Measurements from ENCODE around the gene KCNJ4.
"Not testable (repeated sequence)": the region's sequence is repeated elsewhere in the genome, so short reads cannot be mapped to it uniquely, and the experiment has no call there.

KCNJ4 gene

DNA sequence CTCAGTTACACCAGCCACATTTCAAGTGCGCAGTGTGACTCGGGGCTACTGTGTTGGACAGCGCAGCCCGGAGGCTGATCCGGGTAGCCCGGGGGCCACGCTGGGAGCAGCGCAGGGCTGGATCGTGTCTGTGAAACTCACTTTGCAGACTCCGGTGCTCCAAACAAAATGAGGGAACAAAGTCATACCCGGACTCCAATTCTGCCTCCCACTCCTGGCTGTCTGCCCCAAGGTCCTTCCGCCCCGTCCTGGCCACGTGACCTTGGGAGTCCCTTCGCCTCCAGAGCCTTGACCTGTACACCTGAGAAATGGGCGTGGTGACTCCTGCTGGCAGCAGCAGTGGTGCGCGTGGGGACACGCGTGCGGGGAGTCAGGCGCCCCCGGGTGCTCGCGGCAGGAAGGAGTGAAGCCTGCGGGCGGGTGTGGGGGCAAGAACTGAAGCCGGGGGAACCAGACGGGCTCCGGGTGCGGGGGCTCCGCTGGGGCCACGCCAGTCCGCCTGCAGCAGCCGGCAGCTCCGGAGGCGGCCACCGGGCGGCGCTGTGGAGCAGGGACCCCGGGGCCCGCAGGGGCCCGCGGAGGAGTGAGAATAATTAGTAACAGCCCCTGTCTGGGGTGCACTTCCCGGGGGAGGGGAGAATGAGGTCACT is 42.4 kb downstream of the KCNJ4 start:
- peak; percentile 79 for DNase-seq (ENCODE audit: low spot score)

DNA sequence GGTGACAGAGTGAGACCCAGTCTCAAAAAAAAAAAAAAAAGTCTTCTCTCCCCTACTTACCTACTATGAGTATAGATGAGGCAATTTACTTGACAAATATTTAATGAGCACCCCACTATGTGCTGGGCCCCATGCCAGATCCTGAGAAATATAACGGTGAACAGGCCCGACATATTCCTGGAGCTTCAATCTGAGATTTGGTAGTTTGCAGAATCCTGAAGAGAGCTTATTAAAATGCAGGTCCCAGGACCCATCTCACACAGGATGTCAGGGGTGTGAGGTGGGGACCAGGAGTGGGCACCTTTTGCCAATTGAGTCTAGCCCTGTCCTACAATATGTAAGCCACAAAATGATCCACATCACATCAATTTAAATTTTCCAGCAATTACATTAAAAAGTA is 44.0 kb downstream of the KCNJ4 start:
- DNase-seq (ENCODE audit: low spot score): no peak

DNA sequence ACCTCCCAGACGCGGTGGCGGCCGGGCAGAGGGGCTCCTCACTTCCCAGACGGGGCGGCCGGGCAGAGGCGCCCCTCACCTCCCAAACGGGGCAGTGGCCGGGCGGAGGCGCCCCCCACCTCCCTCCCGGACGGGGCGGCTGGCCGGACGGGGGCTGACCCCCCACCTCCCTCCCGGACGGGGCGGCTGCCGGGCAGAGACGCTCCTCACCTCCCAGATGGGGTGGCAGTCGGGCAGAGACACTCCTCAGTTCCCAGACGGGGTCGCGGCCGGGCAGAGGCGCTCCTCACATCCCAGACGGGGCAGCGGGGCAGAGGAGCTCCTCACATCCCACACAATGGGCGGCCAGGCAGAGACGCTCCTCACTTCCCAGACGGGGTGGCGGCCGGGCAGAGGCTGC is 45.1 kb downstream of the KCNJ4 start:
- DNase-seq (ENCODE audit: low spot score): not testable (repeated sequence)

DNA sequence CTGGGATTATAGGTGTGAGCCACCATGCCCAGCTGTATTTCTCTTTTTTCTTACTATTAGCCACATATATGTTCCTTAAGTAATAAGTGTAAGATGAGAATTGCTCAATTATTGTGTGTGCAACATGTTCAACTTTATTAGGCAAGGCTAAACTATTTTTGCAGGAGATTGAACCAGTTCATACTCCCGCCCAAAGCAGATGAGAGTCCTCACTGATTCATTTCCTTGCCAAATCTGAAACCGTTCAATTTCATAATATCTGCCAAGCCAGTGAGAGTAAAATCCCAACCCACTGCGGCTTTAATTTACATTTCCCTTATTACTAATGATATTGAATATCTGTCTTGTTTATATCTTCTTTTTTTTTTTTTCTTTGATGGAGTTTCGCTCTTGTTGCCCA is 48.4 kb downstream of the KCNJ4 start:
- DNase-seq (ENCODE audit: low spot score): peak; percentile 31

DNA sequence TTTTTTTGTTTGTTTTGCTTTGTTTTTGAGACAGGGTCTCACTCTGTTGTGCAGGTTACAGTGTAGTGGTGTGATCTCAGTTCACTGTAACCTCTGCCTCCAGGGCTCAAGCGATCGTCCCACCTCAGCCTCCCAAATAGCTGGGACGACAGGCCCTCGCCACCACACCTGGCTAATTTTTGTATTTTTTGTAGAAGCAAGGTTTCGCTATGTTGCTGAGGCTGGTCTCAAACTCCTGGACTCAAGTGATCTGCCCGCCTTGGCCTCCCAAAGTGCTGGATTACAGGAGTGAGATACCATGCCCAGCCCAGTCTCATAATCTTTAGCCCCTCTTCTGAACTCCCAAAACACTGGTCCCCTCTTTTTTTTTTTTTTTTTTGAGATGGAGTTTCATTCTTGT is 50.6 kb downstream of the KCNJ4 start:
- no peak for DNase-seq (ENCODE audit: low spot score)

DNA sequence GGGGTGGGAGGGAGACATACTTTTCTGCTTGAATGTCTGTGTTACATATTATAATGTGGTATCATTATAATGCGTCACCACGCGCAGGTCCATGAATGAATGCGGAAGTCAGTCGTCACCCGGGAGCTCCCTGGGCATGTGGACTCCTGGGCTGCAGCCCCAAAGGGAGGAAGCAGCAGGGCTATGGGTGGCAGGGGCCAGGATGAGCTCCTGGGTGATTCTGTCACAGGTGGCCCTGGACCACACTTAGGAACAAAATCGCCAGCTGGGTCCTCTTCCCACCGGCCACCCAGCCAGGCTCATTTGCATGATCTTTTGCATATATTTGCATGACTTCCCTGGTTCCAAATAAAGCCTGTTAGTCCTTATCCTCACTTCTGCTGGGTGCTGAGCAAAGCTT is 51.2 kb downstream of the KCNJ4 start:
- no peak for DNase-seq (ENCODE audit: low spot score)

DNA sequence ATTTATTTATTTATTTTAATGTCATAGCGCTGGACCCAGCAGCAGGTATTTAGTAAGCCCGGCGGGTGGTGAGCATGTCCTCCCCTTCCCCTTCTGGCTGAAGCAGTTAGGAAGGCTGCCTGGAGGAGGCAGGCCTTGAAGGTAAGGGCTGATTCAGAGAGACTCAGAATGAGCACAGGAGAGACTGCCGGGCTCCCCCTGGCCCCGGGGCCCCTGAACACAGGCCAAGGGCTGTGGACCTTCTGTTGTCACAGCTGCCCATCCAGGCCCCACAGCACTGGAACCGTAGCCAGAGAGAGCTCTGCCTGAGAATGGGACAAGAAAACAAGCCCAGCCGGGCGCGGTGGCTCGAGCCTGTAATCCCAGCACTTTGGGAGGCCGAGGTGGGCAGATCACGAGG is 52.8 kb downstream of the KCNJ4 start:
- DNase-seq (ENCODE audit: low spot score): no peak

DNA sequence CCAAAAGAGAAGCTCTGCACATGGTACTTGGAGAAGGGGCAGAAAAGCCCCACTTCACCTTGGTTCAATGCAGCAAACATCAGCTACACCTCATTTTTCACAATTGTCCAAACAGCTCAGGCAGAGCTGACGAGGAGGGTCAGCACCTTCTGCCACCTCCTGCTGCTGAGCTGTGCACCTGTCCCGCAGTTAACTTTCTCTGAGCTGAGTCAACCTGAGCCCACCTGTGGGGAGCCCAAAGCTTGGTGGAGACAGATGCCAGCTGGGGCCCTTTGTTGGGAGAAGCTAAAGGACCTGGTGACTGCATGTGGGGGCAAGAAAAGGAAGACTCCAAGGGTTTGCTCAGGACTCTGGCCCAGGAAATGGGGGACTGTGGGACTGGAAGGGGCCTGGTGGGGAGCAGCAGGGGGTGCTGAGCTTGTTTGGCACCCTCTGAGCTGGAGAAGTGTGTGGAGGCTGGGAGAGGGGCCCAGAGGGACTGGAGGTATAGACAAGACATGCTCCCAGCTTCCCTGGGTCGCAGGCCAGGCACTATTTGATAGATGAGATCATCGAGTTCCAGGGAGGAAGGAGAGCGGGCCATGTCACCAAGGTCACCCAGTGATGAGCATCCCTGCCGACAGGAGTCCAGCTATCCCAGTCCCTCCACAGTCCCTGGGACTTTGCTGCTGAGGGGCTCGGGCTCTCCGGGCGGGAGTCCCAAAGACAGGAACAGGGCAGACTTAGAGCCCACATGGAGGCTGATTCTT is 53.5 kb downstream of the KCNJ4 start:
- DNase-seq (ENCODE audit: low spot score): peak; percentile 9

DNA sequence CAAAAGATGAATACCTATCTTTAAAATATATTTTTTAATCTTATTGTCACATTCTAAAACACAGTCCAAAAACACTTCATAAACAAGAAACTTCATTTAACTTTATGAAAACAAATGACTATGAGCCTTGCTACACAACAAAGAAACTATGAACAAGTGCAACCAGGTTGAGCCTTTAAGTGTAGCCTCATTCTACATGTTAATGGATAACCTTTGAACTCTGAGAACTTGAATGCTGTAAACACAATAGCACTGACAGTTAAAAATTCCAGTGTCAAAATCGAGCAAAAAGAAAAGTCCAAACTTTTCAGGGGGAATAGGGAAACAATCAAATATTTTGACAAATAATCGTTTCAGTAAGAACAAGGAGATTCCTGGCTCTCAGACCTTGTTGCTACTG is 54.7 kb downstream of the KCNJ4 start:
- not testable (repeated sequence) for DNase-seq (ENCODE audit: low spot score)

DNA sequence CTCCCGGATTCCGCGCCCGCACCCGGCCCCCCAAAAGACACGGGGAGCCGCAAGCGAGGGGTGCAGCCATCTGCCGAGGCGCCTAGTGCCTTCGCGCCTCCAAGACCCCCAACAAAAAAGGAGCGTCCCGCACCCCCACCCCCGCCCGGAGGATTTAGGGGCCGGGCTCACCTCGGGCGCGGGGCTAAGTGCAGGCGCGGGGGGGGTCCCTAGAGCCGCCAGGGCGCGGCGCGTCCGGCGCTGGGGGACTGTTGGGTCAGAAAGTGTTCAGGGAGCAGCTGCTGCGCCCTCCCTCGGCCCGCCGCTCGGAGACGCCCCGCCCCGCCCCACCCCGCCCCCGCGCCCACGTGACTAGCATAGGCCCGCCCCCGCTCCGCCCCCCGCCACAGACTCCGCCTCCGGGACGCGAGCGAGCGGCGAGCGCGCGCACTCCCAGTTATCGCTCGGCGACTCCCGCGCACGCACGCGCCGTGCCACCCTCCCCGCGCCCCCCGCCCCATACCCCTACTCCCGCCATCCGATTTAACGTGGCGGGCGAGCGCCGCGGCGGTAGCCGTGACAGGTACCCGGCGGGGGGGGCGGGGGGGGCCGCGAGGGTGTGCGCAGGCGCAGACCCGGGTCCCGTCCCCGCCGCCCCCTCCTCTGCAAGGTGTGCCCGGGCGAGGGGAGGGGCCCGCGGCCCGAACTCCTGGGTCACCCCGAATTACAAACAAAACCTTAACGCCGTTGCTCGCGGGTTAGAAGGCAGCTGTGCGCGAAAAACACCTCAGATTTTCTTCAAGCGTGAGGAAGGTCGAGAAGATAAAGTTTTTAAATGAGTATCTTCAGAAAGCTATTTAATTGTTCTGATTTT is 56.2 kb downstream of the KCNJ4 start:
- peak; percentile 93 for DNase-seq (ENCODE audit: low spot score)

DNA sequence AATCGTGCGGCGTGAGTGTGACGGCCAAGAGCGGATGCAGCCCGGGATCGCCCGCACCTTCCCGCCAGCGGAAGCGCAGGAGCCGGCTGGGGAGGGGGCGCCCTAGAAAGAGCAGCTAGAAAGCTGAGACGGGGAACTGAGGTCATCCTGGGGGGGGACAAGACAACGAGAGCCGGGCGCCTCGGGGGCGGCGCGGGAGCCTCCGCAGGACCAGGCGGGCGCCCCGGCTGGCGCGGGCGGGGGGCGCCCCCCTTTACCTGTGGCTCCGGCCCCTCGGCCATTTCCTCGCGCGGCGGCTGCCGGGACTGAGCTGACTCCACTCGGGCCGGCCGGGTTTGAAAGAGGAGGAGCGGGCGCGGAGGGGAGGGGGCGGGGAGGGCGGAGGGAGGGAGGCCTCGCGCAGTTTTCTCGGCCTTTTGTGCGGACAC is 56.8 kb downstream of the KCNJ4 start:
- DNase-seq (ENCODE audit: low spot score): not testable (repeated sequence)

DNA sequence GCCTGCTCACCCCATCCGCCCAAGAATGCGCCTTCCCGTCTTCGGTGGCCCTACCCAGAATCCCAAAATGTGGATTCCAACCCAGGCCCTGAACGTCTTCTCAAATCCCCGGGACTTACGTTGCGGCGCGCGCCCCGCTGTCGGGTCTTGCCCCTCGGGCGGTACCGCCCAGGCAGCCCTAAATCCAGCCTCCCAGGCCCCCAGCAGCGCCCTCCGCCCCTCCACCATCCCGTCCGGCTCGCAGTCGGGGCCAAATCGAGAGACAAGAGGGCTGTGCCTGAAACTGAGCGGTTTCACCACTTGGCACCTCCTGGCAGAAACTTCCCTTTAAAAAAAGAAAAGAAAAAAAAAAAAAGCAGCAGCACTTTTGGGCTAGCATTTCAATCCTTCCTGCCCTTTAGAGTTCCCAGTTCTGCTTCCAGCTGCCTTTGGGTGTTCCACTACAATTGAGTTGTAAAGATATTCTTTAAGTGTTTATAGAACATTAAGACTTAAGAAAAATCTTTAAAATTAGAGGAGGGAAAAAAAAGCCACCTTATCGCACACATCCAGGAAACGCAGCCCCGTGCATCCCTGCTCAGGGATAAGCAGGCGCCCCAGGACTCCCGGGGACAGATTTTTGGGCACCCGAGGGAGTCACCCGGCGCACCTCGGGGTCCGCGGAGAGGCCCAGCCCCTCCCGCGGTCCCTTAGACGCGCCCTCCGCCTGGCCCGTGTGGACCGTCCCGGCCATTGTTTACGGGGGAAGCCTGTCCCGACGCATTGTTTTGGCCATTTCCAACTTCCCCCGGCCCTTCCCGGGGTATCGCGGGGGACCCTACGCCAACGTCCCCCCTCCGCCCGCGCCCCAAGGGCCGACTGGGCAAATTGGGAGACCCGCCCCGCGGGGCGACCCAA is 57.6 kb downstream of the KCNJ4 start:
- no peak for DNase-seq (ENCODE audit: low spot score)

DNA sequence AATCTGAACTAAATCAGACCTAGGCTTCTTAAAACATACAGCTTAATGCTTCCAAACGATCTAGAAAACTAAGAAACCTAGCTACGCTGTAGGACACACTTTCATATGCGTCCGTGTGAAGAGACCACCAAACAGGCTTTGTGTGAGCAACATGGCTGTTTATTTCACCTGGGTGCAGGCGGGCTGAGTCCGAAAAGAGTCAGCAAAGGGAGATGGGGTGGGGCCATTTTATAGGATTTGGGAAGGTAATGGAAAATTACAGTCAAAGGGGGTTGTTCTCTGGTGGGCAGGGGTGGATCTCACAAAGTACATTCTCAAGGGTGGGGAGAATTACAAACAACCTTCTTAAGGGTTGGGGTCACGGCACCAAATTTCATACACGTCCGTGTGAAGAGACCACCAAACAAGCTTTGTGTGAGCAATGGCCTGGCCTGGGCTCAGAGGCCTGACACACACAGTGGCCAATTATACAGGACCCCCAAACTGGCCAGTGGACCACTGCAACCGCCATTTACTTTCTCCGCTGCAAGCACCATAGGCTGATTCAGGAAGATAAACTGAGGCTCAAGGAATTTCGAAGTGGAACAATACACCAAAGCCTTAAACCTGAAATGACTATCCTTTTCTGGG is 58.4 kb downstream of the KCNJ4 start:
- not testable (repeated sequence) for DNase-seq (ENCODE audit: low spot score)

DNA sequence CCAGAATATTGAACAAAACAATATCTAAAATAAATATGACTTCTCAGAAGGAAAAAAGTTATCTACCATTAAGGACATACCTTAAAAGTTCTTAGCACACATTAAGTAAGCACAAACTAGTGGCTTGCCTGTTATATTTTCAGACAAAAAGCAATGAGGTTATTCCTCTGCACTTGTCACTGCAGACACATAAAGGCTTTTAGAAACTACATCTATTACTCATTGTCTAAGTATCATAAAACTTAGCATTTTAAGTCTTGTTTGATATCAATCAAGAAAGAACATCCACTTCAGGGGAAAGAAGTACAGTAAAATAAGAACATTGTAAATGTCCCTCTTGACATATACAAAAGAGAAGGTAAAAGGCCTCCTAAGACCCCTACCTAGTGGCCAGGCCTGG is 59.1 kb downstream of the KCNJ4 start:
- DNase-seq (ENCODE audit: low spot score): not testable (repeated sequence)

DNA sequence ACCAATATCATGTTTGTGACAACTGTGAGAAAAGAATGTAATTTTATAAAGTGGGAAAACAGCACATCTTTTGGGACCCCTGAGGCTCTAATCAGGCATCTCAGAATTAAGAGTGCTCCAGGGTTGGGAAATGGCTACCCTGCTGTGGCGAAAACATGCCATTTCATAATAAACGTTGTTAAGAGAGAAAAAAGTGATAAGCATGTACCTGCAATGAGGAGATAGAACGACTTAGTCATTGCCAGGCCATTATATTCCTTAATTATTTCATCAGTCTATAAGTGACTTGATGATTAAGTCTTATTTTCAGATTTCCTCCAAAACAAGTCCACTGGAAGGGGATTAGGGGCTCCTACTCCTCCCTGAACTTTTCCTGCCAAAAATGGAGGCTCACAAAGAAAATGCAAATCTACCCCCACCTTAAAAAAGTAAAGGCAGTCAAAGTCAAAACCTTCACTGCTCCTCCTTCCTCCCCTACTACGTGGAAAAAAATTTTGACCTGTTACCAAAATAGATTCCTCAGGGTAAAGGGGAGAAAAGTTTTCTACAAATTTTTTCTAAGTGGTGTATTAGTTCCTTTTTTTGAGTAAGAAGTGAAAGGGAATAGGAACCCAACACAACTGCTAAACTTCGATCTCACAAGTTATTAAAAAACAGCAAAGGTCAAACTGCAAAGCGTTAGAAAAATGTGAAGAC is 59.9 kb downstream of the KCNJ4 start:
- DNase-seq (ENCODE audit: low spot score): not testable (repeated sequence)

DNA sequence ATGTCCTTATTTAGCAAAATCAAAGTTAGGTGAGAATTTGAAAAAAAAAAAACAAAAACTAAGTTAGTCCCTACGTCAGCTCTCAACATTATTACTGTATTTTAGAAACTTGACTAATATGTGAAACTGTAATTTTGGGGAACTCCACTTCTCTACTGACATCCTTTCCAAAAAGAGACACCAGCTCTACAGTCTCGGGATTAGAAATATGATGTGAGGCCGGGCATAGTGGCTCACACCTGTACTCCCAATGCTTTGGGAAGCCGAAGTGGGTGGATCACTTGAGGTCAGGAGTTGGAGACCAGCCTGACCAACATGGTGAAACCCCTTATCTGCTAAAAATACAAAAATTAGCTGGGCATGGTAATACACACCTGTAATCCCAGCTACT is 65.6 kb downstream of the KCNJ4 start:
- not testable (repeated sequence) for DNase-seq (ENCODE audit: low spot score)

DNA sequence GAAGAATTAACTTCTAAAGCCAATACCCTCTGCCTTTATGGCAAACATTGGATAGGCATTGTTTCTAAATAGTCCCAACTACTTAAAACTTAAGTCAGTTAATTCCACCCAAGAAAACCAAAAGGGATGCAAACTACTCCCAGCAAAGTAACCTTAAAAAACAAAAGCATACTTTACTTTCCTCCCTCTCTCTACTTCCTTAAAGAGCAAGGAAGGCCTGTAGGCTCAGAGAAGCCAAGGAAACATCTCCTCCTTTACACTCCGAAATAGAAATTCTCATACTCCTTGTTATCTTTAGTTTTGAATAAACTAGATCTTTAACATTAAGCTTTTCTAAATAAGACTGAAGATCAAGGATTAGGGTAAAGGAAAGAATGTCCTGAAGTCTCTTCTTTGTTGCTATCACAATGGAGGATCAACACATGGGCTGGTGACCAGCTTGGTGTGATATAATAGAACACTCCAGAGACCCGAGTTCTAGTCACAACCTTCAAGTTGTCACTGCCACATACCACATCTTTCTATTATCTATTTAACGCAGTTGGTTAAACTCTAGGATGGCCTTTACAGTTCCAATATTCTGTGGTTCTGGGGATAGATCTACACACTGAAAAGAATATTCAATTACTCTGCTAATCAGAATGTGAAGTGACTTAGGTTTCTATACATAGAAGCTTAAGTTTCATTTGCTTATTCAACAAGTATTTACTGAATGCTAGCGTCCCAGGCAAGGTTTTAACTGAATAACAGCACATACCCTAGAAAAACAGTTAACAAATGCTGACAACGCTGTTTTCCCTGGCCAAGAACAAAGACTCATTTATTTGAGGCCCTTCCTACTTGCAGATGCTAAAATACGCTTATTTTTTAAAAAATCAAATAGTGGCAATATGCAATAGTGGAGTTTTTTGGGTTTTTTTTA is 66.2 kb downstream of the KCNJ4 start:
- DNase-seq (ENCODE audit: low spot score): not testable (repeated sequence)

DNA sequence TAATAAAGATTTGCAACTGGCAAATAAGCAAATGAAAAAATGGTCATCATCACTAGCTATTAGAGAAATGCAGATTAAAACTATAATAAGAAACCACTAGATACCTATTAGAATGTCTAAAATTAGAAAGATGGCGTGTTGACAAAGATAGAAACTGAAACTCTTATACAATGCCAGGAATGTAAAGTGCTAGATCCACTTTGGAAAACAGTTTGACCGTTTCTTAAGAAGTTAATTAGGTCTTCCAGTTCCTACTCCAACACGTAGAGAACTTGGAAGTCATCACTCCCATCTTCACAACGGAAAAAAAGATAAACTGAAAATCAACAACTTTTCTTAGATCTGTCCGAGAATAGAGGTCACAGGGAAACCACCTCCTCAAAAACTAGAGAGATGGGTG is 68.1 kb downstream of the KCNJ4 start:
- not testable (repeated sequence) for DNase-seq (ENCODE audit: low spot score)

DNA sequence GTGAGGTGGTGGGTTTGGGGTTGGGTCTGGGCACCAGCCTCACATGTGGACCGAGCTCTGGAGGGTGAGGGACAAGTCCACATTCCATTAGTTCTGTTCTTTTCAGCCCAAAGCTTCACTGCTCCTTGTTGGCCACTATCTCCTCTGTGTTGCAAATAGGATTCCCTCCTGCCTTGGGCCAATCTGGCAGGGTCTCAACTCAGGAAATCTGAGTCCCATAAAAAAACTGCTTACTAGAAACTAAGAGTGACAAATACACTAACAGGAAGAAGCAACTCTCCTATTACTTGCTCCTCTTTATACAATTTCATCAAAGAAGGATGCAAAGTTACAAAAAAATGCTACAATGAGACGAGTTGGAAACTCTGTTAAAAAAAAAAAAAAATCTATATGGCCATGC is 71.6 kb downstream of the KCNJ4 start:
- no peak for DNase-seq (ENCODE audit: low spot score)

DNA sequence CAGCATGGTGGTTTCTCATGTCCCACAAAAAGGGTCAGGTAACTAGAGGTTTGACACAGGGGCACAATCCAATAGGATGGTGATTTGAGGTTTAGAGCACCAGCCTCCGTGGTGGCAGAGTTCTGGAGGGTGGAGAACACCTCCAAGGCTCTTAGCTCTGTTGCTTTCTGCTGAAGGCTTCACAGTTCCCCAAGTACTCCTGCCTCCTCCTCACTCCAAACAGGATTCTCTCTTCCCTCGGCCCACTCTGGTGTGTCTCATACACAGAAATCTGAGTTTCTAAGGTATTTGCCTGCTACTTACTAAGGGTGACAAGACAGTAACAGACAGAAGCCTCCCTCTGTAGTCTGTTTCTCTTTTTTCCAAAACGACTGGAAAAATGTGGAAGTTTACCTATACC is 73.6 kb downstream of the KCNJ4 start:
- not testable (repeated sequence) for DNase-seq (ENCODE audit: low spot score)
